ENCODE measurements around the gene NQO2. TPM values are rescaled to one million over a fixed set of nuclear protein-coding genes. Genes with fewer than 3 reads are reported as not detected.

Gene NQO2
- total RNA-seq, 2 donors from 2014 or later: 27.9 to 34.3 TPM

DNA sequence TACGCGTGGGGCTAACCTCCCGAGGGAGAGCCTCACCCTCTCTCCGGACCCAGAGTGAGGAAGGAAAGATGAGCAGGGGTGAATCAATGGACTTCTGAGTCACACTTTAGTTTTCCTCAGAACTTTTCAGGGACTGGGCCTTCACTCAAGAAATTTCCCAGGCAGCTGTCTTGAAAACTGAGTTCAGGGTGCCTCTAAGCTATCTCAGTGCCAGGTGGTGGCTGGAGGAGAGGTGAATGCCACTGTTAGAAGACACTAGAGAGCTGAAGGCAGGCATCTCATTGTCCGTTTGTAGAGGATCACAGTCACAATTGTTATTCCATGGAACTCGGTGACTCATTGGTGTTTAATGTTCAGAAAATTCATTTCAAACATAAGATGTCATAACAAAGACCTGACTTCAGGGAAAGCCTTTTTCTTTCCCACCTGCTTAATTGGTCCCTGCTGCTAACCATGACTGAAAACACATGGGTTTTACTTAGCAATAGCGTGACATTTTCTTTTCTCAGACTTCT, 23.1 kb upstream of the NQO2 start:
- Histone ChIP-seq H3K36me3 (no peaks in the 10 kb centered on the region), H3K27me3 (replicated peaks; ENCODE audit: insufficient read depth) (no peaks in the 10 kb centered on the region), H3K9me3 (no peaks in the 10 kb centered on the region), H3K4me1 (replicated peaks) (no peaks in the 10 kb centered on the region), H3K4me3 (no peak overlapping the region), H3K27ac (no peak overlapping the region)
- intact Hi-C loops (cut with DNase I): no loop called here
- TF ChIP-seq POLR2AphosphoS5 (IDR thresholded peaks at IDR 0.05) (no peak), POLR2A (IDR thresholded peaks at IDR 0.05) (no peak)
- TF ChIP-seq, protein P1, sequence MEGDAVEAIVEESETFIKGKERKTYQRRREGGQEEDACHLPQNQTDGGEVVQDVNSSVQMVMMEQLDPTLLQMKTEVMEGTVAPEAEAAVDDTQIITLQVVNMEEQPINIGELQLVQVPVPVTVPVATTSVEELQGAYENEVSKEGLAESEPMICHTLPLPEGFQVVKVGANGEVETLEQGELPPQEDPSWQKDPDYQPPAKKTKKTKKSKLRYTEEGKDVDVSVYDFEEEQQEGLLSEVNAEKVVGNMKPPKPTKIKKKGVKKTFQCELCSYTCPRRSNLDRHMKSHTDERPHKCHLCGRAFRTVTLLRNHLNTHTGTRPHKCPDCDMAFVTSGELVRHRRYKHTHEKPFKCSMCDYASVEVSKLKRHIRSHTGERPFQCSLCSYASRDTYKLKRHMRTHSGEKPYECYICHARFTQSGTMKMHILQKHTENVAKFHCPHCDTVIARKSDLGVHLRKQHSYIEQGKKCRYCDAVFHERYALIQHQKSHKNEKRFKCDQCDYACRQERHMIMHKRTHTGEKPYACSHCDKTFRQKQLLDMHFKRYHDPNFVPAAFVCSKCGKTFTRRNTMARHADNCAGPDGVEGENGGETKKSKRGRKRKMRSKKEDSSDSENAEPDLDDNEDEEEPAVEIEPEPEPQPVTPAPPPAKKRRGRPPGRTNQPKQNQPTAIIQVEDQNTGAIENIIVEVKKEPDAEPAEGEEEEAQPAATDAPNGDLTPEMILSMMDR (IDR thresholded peaks at IDR 0.05): no peak
- 62% methylated on average over 7 of the region's 7 CpGs for WGBS
- no peak for DNase-seq (ENCODE audit: low spot score)

DNA sequence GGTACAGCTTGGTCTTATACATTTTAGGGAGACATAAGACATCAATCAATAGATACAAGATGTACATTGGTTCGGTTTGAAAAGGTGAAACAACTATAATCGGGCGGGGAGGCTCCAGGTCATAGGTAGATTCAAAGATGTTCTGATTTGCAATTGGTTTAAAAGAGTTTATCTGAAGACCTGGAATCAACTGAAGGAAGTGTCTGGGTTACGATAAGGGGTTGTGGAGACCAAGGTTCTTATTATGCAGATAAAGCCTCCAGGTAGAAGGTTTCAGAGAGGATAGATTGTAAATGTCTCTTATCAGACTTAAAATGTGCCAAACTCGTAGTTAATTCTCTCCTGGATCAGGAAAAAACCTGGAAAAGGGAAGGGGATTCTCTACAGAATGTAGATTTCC, 22.4 kb upstream of the NQO2 start:
- H3K4me3 ChIP-seq: no peak overlapping the region
- 94% methylated on average over 5 of the region's 5 CpGs for WGBS
- DNase-seq (ENCODE audit: low spot score): no peak
- H3K4me1 ChIP-seq (replicated peaks): no peaks in the 10 kb centered on the region
- H3K27ac ChIP-seq: no peak overlapping the region
- no peaks in the 10 kb centered on the region for H3K36me3 ChIP-seq
- no peaks in the 10 kb centered on the region for H3K27me3 ChIP-seq (replicated peaks; ENCODE audit: insufficient read depth)
- no peaks in the 10 kb centered on the region for H3K9me3 ChIP-seq
- intact Hi-C loops (cut with DNase I): no loop called here
- TF ChIP-seq, protein P1 (IDR thresholded peaks at IDR 0.05): no peak
- no peak for TF ChIP-seq POLR2AphosphoS5 (IDR thresholded peaks at IDR 0.05)
- TF ChIP-seq POLR2A (IDR thresholded peaks at IDR 0.05): no peak

DNA sequence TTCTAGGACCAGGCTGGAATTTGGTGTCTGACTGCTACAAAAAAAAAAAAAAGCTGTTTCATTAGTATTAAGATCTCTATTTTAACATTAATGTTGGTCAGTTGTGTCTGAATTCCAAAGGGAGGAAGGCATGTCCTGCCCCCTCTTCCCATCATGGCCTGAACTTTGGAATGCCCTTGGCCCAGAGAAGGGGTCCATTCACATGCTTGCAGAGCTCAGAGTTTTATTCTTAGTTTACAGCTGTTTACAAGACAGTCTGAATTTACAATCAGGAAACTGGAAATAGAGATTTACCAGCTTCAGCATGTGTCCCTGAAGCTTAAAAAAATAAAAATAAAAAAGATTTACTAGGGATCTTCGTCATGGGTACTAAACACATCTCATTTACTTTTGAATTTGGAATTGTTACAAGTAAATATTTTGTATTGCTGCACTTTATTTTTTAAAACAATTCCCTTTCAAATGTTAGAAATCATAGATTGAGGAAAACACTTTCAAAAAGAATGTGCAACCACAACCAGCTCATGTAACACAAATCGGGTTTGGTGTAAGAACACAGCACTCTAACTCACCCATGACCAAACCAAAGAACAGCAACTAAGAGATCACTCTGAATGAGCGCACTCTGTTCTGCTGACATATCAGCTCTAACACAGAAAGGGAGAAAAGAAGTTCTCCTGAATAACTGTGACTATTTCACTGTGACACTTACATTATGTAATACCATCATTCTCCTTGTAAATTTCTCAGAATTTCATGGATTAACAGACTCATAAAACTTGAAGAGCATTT, 21.7 kb upstream of the NQO2 start:
- Histone ChIP-seq H3K9me3 (no peaks in the 10 kb centered on the region), H3K27me3 (replicated peaks; ENCODE audit: insufficient read depth) (no peaks in the 10 kb centered on the region), H3K27ac (no peak overlapping the region), H3K36me3 (no peaks in the 10 kb centered on the region), H3K4me1 (replicated peaks) (no peaks in the 10 kb centered on the region), H3K4me3 (no peak overlapping the region)
- intact Hi-C loops (cut with DNase I): no loop called here
- WGBS: 61% methylated on average over 3 of the region's 3 CpGs
- TF ChIP-seq POLR2A (IDR thresholded peaks at IDR 0.05) (no peak), POLR2AphosphoS5 (IDR thresholded peaks at IDR 0.05) (no peak)
- TF ChIP-seq, protein P1 (IDR thresholded peaks at IDR 0.05): no peak
- no peak for DNase-seq (ENCODE audit: low spot score)

DNA sequence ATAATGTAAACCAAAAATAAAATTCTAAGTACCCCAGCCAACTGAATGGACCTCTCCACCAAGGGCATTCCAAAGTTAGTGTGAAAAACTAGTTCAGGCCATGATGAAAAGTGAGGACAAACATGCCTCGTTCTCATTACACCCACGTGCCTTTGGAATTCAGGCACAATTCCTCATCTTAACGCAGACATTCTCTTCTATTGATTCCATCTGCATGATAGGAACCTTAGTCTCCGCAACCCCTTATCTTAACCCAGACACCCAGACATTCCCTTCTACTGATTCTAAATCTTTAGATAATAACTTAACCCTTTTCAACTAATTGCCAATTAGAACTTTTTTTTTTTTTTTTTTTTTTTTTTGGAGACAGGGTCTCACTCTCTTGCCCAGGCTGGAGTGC, 20.8 kb upstream of the NQO2 start:
- Histone ChIP-seq H3K4me1 (replicated peaks) (no peaks in the 10 kb centered on the region), H3K4me3 (no peak overlapping the region), H3K27me3 (replicated peaks; ENCODE audit: insufficient read depth) (no peaks in the 10 kb centered on the region), H3K36me3 (no peaks in the 10 kb centered on the region), H3K9me3 (no peaks in the 10 kb centered on the region), H3K27ac (no peak overlapping the region)
- 95% methylated on average over 4 of the region's 4 CpGs for WGBS
- no peak for DNase-seq (ENCODE audit: low spot score)
- no peak for TF ChIP-seq POLR2AphosphoS5 (IDR thresholded peaks at IDR 0.05)
- no peak for TF ChIP-seq POLR2A (IDR thresholded peaks at IDR 0.05)
- TF ChIP-seq, protein P1 (IDR thresholded peaks at IDR 0.05): no peak
- intact Hi-C loops (cut with DNase I): no loop called here

All from prostate gland (tissue), 2 donors.